Activated CD4-positive, alpha-beta T cell treated with anti-CD3 and anti-CD28 coated beads, Interleukin-2, Interleukin-4, amounts not matched to agents 100 ng/mL and 50 ng/mL, durations not matched to agents 16 hours and 8 hours (primary cell): Measurements from ENCODE around the gene CUX1.
"Not testable (repeated sequence)": the region's sequence is repeated elsewhere in the genome, so short reads cannot be mapped to it uniquely, and the experiment has no call there.

Experiments used
- DNase-seq: peaks from one replicate; pipeline ENCODE4 v3.0.0-alpha.2; 2020; ENCODE audit warnings: low spot score

The CUX1 gene

DNA sequence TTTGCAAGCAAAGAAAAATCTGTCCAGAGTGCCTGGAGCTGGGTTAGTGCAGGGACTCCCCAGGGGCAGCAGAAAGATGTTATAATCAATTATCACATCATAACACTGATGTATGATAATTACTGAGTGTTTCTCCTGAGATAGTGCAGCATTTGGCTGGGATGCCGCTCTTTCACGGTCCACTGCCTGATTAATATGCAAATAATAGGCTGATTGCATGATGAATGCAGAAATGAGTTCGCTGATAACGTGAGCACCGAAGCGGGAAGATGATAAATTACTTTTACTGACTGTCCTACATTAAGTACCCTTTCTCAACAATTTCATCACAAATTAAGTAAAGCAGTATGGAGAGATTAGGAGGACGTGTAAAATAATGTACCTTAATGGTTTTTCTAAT, 397.8 kb downstream of the CUX1 start:
- DNase-seq, result no peak

DNA sequence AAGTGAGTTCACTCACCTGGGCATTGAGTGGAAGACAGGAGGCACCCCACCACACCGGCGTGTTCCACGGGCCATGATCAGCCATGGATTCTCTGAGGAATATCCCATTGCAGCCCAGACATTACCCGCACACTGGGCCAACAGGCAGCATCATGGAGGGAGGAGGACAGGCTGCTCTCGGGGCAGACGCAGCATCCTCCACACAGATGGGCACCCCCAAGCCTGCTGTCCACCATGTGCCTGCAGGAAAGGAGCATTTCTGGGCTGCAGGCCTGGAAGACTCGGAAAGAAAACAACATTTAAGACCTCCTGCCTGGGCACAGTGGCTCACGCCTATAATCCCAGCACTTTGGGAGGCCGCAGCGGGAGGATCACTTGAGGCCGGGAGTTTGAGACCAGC, 398.3 kb downstream of the CUX1 start:
- no peak for DNase-seq

DNA sequence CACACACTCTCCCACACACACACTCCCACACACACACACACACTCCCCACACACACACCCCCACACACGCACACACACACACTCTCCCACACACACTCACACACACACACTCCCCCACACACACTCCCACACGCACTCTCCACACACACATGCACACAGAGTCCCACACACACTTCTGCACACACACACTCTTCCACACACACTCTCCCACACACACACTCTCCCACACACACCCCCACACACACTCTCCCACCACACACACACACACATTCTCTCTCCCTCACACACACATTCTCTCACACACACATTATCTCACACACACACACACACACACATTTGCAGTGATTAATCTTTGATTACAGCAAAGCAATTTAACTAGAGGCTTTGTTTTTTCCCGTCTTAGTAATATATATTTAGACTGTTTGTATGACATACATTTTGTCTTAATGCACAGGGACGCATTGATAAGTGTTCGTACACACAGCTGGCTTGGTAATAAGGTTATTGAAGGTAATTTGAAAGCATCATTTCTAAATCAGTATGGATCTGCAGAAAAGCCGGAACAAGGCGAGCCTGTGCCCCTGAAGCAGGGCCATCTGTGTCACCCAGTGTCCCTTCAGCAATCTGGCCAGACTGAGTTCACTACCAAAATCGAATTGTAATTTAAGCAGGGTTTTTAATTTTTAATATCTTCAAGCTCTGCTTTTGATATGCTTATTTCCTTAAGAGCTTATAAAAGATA, 399.3 kb downstream of the CUX1 start:
- DNase-seq, result no peak

DNA sequence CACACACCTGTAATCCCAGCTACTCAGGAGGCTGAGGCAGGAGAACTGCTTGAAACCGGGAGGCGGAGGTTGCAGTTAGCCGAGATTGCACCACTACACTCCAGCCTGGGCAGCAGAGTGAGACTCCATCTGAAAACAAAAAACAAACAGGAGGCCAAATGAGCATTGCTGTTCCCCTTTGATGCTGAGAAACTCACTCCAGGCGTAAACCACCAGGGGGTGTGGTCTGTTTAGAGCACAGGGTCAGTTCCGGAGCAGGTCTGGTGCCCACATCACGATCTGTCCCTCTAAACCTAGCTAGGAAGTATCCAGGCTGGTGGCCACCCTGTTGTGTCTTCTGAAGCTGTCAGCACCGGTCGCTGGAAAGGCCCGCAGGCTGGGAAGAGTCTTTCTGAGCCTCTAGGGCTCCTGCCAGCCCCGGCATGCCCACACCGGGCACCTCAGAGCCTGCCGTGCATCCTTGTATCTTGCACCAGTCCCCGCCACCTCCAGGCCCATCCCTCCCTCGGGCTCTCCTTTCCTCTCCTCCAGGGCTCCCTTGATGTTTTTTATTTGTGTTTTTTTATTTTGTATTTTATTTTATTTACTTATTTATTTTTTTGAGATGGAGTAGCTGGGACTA, 402.9 kb downstream of the CUX1 start:
- no peak for DNase-seq

DNA sequence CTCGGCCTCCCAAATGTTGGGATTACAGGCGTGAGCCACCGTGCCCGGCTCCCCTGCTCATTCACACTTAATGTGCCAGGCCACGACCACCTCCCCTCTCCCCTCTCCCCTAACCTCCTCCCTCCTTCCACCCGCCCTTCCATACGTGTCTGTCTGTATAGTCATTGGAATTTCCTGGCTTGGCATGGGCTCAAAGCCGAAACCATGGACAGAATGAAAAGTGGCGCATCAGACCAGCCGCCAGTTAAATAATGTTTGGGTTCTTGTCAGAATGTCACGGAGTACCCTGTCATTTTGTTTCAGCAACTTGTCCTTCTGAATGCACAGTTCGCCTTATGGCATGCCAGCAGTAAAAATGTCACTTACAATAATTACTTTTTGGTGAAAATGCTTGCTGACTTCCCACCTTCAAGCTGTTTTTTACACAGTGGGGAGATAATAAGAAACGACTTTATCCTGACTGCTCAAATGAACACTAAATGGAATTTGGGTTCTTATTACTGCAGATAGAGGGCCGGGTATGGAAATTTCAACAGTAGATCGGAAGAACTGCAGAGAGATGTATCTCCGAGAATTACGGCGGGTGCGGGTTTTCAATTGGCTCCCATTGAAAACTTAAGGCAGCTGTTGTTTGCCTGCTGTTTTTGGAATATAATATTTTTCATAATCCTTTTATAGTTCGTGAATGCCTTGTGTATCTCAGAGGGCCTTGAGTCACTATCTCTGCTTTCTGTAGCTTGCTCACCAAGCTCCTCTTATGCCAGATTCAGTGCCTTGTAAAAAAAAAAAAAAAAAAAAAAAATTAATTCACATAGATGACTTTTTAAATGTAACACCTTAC, 403.8 kb downstream of the CUX1 start:
- DNase-seq, result no peak

DNA sequence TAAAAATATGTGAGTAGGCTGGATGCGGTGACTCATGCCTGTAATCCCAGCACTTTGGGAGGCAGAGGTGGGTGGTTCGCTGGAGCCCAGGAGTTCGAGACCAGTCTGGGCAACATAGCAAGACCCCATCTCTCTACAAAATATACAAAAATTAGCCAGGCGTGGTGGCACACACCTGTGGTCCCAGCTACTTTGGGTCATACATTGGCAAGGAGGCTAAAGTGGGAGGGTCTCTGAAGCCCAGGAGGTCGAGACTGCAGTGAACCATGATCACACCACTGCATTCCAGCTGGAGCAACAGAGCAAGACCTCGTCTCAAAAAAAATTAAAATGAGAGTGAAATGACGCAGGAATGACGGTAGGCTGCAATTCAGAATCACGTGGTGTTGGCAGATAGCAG, 404.5 kb downstream of the CUX1 start:
- no peak for DNase-seq

DNA sequence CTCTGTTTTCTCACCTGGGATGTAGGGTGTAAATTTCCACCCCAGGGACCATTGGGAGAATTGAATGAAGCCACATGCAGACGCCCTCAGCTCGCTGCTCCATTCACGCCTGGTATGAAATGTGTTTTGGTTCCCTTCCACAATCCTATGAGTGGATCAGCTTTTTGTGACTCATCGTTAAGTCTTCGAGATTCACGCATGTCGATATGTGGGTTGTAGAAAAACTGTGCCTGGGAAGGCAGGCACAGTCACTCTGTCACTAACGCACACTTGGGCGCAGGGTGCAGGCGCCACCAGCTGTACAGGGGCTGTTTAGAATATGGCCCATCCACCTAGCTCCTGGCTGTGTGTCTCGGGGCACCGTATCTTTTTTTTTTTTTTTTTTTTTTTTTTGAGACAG, 405.0 kb downstream of the CUX1 start:
- DNase-seq, result no peak

DNA sequence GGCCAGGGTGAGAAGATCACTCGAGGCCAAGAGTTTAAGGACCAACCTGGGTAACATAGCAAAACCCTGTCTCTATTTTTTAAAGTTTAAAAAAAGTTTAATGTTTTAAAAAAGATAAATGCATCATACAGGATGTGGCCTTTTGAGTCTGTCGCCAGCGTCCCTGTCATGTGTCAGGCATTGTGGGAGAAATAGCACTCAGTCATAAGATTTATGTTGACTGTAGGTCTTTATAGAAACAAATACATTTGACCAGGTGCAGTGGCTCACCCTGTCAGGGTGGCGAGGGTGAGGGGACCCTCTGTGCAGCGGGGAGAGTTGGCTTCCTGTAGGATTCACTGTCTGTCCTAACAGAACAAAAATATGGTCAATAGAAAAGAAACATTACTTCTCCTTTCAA, 405.8 kb downstream of the CUX1 start:
- no peak for DNase-seq

DNA sequence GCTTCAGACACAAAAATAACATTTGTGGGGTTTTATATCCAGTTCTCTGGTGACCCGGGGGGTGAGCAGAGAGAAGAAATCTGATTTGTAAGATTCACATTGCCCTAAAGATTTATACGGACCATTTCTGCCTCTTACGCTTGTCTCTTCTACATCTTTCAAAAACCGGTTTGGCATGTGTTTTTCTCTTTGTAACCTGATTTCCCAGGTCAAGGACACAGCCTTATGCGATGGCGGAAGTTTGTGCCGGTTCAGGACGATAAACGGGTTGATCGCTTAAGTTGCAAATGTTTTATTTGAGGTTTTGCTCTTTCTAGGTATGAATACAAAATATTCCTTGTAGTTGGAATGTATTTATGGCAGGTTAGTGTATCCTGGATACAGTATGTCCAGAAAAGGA, 407.6 kb downstream of the CUX1 start:
- no peak for DNase-seq

DNA sequence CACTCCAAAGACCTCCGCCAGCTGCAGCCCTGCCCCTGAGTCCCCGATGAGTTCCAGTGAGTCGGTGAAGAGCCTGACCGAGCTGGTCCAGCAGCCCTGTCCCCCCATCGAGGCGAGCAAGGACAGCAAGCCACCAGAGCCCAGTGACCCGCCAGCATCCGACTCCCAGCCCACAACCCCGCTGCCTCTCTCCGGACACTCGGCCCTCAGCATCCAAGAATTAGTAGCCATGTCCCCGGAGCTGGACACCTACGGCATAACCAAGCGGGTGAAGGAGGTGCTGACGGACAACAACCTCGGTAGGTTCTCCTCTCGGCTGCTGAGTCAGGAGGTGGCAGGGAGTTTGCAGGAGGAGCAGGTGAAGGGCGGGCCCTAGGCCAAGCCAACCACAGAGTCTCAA, 409.9 kb downstream of the CUX1 start:
- DNase-seq, result no peak

DNA sequence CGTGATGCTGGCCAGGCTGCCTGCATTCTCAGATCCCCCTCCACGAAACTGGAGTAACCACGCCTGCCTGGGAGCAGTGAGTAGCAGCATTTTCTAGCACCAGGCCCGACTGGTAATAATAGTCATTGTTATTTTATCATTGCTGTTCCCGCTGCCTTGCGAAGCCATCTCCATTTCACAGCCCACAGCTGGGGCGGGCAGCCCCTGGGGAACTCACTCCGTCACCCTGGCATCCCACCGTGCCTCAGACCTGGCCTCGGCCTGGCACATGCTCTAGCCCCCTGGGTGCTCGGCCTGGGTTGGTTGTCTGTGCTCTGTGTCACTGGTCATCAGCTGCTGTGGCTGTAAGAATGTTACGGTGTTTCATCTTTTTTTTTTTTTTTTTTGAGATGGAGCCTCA, 411.5 kb downstream of the CUX1 start:
- DNase-seq, result no peak

DNA sequence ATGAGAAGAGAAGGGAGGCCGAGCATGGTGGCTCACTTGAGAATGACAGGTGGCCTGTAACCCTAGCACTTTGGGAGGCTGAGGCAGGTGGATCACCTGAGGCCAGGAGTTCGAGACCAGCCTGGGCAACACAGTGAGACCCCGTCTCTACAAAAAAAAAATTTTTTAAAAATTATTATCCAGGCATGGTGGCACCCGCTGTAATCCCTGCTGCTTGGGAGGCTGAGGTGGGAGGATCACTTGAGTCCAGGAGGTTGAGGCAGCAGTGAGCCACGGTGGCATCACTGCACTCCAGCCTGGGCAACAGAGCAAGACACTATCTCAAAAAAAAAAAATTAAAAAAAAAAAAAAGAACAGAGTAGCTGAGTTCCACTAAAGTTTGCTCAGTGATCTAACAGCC, 412.7 kb downstream of the CUX1 start:
- not testable (repeated sequence) for DNase-seq

DNA sequence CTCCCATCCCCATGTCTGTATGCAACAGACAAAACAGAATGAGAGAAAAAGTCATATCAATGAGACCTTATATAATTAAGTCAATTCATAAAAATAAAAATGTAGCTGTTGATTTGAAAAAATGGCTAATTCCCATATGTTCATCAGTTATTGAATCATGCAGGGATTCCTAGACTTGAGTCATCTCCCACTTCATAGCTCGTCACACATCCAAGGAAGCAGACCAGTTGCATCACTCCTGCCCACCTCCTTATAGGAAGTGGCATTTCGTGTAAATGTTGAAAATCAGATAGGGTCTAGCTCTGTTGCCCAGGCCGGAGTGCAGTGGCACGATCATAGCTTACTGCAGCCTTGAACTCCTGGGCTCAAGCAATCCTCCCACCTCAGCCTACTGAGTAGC, 413.2 kb downstream of the CUX1 start:
- DNase-seq, result no peak

DNA sequence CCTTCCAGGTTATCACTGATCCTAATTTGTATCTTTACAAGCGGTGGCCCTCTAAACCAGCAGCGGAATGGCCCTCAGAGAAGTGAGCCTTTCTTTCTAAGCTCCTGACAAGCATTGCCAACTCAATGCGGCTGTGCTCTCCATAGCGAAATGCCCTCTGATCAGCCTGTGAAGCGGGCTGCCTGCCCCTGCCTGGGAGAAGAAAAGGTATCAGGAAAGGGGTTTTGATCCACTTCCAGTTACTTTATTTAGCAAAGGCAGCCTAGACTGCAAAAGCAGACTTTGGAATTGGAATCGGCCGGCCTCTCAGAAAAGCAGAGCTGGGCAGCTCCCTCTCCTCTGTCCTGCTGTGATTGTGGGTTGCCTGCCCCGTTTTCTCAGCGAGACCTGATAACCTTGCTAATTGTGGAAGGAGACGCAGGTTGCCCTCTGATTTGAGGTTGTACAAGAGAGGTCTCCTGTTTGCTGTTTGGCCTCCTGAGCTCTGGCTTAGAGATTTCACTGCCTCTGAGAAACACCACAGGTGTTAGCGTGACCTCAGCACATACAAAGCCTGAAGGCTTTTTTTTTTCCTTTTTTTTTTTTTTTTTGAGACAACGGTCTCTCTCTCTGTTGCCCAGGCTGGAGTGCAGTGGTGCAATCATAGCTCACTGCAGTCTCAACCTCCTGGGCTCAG, 415.3 kb downstream of the CUX1 start:
- DNase-seq, result no peak

DNA sequence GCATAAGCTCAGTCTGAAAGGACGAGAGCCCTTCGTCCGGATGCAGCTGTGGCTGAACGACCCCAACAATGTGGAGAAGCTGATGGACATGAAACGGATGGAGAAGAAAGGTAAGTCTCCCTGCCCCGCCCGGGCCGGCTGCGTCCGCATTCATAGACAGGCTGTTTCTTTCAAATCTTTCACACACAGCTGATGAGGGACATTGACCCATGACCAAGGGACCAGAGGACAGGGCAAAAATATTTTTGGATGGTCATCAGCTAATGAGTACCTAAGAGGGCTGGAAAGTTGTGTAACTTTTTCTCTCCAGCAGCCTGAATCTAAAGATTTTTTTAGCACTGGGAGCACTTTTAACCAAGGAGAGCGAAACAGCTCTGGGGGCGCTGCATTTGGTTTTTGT, 416.7 kb downstream of the CUX1 start:
- DNase-seq, result no peak

DNA sequence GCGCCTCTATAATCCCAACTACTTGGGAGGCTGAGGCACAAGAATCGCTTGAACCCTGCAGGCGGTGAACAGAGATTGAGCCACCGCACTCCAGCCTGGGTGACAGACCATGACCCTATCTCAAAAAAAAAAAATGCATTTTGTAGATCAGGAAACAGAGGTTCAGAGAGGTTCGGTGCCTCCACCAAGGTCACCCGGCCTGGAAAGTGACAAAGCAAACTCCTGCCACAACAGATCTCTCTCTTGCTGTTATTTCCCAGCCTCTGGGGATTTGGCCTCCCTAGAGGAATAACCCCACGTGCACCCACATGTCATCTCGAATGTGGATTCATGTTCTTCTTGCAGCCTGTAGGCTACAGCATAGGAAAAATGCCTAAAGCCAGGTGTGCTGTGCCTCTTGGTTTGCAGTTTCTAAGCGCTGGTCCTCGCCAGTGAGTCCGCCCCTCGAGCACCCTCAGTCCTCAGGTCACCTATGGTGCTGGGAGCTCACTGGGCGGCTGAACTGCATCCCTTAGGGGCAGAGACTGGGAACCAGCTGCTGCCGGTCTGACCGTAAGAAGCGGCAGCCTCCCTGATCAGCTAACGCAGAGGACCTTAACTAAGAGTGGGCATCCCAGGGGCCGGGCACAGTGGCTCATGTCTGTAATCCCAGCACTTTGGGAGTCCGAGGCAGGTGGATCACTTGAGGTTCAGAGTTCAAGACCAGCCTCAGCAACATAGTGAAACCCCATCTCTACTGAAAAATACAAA, 417.6 kb downstream of the CUX1 start:
- no peak for DNase-seq

DNA sequence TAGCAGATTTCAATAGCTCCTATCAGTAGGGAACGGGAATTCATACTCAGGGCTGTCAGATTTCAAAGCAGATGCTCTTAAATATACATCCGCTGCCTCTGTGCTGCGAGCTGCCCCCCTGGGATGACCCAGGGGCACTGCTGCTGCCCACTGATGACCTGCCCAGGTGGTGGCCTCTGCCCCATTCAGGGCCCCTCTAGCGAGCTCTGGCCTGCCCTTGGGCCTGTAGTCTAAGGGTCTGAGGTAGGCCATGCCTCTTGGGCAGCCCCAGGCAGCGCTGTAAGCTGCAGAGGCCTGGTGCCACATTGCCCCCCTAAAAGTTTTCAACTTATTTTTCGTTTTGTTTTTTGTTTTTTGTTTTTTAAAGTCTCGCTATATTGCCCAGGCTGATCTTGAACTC, 418.7 kb downstream of the CUX1 start:
- no peak for DNase-seq

DNA sequence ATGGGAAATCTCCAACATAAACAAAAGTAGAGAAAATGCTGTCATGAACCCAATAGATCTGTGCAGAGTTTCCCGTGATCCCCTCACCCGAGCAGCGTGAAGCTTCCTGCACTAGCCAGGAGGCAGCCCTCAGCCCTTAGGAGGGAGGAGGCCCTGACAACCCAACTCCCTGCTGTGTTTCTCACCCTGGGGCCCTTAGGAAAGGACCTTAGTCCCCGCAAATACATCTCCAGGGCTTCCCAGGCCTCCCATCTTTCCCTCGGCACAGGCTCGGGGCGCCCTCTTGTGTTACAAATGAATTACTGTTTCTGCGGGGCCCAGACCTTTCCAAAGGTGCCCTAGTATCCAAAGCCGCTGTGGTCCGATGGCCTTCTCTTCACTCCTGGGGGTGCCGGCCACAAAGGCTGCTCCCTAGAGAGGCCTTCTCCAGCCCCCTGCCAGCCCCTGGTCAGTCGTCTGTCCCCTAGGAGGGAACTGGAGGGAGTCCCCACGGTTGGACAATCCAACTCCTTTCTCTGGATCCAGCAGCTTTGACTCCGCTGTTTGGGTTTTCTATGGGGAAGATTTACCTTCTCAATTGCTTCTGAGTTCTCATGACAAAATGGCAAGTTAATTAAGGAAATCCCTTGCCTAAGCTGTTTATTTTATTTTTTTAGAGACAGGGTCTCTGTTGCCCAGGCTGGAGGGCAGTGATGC, 419.3 kb downstream of the CUX1 start:
- peak; percentile 52 for DNase-seq

DNA sequence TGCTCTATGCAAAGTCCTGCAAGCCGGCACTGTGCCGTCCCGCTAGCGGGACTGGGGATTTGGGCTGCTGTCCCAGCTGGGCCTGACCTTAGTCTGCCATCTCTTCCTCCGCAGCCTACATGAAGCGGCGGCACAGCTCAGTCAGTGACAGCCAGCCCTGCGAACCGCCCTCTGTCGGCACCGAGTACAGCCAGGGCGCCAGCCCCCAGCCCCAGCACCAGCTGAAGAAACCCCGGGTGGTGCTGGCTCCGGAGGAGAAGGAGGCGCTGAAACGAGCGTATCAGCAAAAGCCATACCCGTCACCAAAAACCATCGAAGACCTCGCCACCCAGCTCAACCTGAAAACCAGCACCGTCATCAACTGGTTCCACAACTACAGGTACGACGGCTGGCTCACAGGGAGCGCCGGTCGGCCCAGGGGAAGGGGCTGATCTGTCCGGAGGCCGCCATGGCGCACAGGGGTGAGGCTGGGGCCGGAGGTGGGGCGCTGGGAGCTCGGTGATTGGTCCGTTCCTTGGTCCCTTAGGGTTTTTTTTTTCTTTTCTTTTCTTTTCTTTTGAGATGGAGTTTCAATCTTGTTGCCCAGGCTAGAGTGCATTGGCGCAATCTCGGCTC, 421.9 kb downstream of the CUX1 start:
- no peak for DNase-seq

DNA sequence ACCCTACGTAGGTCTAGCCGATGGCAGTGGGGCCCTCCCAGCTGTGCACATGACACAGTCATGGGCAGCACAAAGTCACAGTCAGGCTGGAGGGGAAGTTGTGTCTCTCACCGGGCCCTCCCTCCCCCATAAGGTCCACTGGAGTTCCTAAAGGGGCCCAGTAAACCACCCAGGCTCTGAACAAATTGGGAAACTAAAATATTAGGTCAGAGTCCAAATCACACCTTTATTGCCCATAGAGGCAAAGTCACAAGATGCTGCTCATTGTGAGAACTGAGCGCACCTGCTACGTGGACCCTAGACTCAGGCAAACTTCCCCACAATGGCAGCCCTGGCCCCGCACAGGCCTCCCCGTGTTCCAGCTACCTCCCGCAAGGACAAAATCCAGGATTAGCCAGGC, 424.0 kb downstream of the CUX1 start:
- DNase-seq, result no peak

DNA sequence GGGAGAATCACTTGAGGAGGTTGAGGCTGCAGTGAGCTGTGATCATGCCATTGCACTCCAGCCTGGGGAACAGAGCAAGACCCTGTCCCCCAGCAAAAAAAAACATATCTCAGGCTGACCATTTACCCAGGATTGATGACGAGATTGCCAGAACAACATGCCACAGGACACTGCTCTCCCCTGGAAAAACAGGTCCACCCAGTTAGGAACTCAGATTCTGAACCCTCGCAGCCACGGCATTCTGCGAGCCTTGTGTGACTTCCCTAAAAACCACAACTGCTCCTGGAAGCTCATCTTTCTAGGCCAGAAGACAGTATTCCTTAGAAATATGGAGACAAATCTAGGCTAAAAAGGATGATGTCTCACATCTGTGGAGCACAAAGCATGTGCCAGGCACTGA, 427.2 kb downstream of the CUX1 start:
- DNase-seq, result no peak
